Stimulated activated CD8-positive, alpha-beta memory T cell treated with anti-CD3 and anti-CD28 coated beads, Interleukin-15, amount 100 ng/mL, for 1 hour (primary cell): ENCODE results near the gene YPEL2.

Source experiments
- DNase-seq: peaks from one replicate; pipeline ENCODE4 v3.0.0-alpha.2; 2020; ENCODE audit warnings: low read depth

YPEL2 gene

DNA sequence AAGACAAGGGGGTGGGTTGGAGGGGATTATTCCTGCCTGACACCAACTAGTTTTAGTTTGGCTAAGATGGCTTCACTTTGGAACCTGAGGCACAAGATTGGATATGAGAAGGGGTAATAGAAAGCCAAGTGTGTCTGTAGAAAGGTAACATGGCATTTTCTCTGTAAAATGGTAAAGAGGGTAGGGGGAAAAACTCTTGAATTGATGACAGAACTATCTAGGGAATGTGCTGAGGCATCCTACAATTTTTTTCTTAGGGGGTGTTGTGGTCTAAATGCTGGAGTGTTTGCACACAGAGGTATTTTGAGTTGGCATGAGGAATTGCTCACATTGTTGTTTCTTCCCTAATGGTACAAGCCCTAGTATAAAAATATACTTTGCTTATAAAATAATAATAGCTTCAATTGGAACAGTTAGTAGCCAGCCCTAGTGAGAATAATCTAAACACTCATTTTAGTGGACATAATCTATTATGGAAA is 25.8 kb downstream of the YPEL2 start:
- no peak for DNase-seq

DNA sequence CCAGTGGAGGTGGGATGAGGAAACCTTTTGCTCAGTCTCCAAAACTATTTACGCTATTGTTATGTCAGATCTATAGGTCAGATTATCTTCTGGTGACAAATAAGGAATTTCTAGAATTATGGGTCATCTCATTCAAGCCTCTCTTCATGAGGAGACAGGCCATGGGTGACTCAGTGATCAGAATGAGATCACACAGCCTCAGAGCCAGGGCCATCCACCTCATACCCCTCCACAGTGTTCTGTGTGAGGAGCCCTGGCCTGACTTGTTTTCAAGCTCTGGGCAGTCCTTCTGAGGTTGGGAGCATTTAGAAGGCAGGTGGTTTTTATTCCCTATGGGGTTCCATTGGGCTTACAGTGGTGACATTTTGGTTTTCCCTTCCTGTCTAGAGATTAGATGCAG is 26.5 kb downstream of the YPEL2 start:
- DNase-seq: no peak

DNA sequence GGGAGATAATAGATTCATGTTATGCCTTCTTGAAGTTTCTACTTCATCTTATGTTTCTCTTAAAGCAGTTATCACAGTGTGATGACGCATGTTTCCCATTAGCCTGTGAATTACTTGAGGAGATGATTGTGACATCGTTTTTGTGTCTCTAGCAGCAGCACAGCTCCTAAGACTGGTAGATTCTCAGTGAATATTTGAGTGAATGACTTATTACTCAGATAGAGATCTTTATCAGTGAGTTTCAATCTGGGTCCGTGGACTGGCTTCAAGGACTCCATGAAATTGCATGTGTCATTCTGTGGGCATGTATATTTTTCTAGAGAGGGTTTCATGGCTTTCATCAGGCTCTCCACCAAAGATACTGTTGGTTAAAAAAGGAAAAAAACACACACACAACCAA is 29.9 kb downstream of the YPEL2 start:
- no peak for DNase-seq

DNA sequence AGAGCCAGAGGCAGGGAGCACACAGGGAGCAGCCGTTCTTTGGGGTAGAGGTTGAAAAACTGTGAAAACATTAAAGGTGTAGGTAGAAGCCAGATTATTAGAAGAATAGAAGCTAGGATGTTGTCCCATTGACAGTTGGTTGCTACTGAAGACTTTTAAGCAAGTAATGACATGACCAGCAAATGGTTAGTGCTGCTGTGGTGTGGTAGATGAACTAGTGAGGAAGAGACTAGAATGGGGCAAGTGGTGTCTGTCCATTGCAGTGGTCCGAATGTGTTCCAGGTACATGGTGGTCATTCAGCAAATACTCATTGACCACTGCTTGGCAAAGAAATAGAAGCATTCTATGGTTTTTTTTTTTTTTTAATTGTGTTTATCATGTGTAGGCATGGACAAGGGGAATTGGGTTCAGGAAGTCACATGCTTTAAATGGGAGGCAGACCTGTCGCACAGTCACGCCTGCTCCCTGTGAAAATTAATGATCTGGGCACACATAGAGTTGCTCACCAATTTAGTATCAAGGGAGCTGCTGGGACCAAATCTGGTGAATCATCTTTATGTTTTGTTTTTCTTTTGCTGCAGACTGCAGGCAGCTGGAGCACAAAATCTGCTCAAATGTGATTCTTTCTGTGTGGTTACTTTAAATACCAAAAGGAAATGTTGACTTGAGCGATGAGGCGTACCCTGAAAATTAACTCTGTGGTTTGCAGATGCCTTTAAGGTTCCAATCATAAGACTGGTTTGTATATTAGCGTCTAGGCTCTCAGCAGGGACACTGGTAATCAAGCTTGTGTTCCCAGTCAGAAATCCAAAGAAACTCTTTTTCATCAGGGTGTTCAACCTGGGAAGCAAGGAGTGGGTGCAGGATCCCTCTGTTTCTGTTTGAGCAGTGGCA is 30.7 kb downstream of the YPEL2 start:
- no peak for DNase-seq

DNA sequence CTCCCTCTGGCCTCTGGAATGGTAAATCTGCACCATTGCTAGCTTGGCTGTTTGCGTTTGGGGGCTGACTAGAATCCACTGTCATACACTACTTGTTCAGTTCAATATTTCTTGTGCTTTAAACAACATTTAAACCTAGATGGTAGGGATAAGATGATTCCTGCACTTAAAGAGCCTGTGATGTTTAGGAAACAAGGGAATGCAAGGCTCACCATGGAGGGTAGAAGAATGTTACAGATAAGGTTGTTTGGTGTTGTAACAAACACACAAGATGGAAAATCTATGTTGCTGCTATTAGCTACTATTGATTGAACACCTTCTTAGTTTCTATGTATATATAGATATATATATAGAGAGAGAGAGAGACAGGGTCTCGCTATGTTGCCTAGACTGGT is 31.4 kb downstream of the YPEL2 start:
- DNase-seq: no peak

DNA sequence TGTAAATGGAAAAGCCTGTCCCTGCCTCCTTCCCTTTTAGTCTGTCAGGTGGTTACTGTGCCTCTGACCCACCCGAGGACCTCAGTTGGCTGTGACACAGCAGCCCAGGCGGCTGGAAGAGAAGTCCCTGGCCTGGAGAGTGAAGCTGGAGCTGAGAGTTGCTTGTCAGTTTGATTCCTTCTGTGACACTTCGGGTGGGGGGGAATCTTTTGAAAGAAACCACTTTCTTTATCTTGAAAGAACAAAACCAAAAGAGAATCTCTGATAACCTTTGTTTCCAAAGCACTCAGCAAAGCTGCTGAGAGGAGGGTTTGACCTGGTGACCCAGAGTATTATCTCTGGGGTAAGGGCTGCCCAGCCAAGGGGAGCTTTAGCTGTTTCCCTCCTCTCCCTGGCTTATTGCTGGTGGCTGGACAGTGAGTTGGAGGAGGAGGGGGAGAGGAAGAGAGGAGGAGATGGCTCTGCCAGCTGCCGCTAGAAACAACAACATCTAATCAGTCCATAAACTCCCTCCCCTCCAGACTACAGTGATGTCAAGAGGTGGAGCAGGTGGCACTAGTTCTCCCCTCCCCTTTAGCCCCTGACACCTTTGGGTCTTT is 34.0 kb downstream of the YPEL2 start:
- no peak for DNase-seq

DNA sequence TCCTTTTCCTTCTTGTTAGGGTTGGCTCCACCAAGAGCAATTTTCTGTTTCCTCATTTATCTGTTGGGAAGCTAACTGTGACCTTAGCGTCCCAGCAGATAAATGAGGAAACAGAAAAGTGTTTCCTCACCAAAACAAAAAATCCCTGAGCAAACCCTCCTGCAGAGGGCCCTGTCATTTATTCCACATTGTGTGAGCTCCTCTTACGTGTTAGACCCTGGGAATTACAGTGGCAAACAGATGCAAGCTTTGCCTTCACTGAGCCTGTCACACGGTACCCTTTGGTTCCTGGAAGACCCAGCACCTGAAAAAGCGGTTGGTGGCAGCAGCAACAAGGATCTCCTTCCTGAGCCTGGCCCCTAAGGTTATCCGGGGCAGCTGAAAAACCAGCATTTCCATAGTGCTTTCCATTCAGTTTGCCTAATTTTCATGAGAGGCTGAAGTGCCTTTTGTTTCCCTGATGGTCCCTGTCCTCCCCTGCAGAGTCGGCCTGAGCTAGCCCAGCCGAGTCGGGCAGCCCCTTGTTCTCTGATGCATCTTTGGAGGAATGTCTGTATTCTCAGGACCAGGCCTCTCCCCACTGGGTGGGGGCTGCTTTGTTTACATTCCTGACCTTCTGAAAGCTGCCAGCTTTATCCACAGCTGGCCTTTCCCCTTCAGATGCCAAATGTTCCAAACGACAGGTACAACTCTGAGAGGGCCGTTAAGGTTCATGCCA is 34.7 kb downstream of the YPEL2 start:
- DNase-seq: no peak

DNA sequence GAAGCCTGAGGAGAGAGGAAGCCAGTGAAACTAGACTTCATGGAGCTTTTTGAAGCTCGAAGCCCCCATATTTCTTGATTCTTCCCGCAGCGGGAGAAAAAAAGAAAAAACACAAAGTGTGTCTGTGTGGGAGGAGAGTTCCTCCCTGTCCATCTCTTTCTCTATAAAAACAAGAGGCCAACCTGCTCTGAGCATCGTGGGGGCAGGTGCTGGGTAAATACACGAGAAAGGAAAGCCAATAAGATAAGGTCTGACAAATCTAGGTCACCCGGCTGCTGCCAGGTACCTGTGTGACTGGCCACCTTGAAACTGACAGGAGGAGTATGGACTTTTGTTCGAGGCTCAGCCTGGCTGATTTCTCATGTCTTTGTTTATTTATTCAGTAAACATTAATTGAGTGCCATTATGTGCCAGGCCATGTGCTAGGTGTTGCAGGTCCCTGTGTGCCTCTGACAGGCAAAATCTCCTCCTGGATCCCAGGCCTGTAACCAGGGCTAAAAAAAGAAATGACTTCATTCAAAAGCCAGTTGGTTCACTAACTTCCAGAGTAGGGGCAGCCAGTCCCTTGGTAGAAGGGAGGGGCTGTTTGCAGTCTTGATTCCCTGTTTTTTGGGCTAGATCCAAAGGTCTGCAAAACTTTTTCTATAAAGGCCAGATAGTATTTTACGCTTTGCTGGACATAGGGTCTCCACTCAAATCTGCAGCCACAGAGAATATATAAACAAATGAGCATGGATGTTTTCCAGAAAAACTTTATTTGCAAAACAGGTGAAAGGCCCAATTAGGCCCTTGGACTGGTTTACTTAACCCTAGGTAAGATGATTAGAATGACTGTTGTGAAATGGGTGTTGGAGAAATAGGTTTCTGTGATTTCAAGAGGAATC is 35.6 kb downstream of the YPEL2 start:
- no peak for DNase-seq

DNA sequence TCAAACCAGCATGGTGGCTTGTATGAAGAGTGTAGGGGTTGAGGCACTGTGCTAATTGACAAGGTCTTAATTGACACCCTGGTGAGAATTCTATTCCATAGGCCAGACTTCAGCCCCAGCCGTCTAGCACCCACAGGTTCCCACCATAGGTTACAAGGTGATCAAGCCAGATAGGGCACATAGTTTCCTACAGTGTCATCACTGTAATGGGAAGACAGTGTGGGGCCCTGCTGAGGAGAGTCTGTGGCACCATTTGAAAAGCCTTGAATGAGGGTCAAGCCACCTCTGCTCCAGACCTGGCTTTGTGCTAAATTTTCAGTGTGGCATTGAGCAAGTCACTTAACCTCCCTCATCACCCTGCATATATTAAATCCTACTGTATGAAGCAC is 36.2 kb downstream of the YPEL2 start:
- DNase-seq: no peak

DNA sequence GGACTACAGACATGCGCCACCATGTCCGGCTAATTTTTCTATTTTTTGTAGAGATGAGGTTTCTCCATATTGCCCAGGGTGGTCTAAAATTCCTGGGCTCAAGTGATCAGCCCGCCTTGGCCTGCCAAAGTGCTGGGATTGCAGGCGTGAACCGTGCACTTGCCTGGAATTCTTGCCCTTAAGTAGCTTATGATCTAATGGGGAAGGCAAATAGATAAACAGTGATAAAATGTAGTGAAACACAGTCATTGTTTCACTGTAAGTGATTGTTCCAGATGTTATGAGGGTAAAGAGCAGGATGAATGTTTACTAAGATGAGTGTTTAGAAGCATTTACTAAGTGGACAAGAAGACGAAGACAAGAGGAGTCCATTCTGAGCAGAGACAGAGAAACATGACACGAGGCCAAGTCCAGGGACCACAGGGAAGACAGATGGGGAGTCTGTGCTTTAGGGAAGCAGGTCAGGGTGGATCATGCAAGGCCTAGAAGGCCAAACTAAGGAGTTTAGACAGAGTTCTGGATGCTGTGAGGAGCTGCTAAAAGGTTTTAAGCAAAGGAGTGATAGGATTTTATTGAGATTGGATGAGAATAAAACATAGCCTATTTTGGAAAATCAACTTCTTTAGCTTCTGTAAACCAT is 36.9 kb downstream of the YPEL2 start:
- no peak for DNase-seq

DNA sequence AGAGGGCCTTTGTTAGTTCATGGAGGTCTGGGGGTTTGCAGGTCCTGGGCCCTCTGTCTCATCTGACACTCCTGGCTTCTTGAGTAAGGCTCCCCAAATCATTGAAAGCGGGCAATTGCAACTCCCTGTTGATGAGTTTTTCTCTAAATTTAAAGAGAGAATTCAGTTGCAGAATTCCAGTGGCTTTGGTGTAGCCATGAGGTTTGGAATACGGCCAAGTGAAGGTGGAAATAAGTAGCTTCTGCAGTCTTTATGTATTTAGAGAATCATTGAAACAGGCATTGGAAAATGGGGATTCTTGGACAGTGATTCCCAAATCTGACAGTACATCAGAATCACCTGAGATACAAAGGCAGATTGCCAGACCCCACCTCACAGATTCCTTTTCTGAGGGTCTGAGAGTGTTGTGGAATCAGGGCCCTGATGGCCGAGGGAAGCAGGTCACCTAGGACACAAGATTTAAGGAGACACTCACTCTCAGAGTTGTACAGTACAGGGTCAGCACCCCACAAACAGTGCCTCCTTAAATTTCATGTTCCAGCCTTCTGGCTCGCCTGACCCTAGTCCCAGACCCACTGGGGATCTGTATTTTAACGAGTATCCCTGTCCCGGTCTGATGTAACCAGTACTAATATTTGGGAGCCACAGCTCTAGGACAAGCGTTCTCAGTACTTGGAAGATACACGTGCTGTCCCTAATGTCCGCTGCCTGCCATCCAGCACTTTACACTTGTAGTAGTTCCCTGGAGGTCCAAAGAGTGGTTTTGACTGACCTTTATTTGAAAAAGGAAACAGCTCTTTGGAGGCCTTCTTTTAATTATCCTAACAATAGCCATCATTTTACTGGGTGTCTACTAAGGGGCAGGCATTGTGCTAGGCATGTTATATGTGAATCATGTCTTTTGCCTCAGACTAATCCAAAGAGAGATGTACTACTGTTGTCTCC is 37.8 kb downstream of the YPEL2 start:
- DNase-seq: no peak

DNA sequence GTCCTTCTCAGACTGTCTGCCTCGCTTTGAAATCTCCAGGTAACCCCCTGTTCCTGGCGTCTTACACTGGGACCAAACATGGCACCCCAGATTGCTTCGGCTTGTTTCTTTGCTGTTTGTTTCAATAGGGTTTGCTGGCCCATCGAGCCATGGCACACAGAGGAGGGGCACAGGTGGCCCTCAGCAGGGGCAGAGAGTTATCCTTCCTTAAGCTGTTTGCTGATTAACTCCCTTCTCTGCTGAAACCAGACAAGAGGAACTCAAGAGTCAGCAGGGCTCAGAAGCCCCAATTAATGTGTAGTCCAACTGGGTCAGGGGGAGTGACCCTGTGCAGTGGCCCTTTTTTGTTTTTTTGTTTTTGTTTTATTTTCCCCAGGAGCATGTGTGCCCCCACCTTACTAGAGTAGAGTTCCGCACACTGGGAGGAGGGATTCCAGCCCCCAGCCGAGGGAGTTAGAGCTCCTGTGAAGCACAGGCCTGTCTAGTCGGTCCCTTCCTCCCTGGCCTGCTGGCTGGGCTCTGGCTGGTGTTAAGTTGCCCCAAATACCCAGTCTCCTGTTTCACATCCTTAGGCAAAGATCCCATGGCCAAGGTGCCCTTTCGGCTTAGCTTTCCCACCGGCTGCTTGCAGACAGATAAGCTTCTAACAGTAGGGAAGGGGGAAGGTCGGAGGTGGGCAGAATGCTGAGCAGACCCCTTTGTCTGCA is 39.3 kb downstream of the YPEL2 start:
- no peak for DNase-seq

DNA sequence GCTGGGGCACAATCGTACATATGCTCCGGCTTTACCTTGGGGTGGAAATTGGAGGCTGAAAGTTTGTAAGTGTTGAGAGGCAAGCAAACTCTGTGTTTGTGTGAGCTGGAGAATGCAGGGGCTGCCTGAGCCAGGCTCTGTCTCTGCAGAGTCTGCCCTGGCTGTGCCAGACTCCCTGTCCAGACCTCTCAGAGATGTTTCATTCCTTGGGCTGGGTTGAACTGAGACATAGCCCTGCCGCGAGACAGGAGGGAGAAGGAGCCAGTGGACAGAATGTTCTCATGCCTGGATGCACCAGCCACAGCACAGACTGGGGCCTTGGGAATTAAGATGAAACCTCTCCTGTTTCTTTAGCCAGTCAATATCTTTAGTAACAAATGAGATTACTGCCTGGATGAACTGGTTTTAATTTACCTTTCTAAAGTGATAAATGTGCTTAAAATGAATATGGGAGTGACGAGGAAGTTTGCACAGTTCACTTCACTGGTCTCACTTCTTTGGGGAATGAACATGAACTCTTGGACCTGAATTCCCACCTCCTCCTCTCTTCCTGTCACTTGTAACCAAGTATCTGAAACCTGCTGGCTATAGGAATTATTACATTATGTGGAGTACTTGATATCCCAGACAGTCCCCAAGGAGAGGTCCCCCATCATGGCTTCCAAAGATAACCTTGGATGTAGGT is 40.1 kb downstream of the YPEL2 start:
- no peak for DNase-seq

DNA sequence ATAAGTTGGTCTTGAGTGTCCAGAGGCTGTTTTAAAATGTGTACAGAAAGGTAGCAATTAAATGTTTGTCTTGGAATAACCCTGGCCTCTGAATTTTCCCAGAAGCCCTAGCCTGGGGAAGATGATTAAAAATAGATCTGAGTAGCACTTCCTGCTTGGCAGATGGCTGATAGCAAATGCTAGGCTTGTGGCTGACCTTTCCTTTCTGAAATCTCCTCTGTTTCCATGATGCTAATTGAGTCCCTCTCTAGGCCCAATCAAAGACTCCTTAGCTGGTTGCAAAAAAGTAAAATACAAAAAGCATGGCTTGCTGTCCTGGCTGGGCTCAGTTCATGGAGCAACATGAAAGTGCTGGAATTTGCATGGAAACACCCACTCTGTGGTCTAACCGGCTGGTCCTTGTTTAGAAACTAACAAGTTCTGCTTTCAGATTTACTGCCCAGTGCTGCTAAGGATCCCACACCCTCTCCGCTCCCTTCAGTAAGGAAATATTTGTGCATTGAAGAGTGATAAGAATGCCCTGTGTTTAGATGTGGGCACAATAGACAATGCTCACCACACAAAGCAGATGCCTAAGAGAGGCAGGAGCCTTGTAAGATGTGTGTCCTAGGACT is 40.8 kb downstream of the YPEL2 start:
- no peak for DNase-seq

DNA sequence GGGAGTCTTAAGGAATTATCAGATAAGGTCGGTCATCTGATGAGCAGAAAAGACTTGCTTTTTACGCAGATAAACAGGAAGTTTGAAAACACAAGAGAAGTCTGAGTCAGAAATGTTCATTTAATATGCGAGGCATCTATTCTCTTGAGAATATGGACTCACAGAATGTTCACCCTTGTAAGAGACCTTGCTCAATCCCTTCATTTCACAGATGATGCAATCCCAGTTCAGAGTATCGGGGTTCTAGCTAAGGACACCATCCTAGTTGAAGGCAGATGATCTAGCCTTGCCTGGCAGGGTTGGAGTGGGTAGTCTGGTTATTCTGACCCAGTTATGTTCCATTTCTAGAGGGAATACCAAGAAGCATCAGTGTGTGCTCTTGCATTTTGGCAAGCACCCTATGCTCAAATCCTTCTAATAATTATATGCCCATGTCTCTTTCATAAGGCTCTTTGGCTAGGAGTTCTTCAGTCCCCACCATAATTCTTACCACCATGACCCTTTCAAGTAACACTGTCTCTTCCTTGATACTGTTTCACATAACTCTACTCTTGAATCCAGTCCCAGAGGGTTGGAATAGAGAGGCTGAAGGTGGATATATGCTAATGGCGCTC is 42.5 kb downstream of the YPEL2 start:
- DNase-seq: no peak

DNA sequence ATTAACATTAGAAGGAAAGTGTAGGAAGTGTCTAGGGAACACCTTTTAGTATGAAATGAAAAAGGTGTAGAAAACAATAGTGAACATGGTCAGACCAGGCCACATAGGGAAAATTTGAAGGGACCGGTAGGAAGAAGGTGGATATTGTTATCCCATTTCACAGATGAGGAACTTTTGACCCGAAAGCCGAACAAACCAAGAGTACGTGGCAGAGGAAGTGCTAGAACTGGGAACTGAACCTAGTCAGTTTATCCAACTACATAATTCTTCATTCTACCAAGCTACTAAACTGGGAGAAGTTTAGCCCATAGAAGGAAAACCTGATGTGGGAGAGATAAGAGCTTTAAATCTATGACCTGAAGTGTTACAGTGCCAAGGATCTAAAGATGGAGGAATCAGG is 43.2 kb downstream of the YPEL2 start:
- DNase-seq: no peak

DNA sequence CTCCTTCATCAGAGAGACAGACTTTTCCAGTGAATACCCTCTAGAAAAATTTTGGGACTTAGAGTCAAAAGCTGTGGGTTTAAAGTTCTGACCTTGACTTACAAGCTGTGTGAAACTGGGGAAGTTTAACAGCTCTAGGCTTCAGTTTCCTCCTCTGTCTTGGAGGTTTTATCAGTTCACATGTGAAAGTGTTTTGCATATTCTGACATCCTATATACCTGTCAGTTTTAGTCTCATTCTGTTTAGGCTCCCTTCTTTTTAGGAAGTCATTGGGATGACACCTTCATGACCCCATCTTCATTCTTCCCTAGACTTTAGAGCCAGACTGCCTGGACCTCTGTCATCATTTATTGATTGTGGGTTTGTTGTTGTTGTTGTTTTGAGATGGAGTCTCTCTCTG is 44.4 kb downstream of the YPEL2 start:
- DNase-seq: no peak

DNA sequence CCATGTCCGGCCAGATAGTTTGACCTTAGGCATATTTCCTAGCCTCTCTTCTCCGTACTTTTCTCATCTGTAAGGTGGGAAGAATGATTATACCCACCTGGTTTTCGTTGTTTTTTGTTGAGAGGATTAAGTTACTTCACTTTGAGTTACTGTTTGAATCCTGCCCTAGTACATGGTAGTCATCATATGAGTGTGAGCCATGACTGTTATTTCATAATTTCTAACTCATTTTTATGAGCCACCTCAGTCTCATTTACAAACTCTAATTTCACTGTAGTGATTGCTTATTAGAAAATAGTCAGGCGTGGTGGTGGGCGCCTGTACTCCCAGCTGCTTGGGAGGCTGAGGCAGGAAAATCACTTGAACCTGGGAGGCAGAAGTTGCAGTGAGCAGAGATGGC is 45.1 kb downstream of the YPEL2 start:
- DNase-seq: no peak
